IMR-90 (cell line): ENCODE data around the gene KAT6B. TPM values are rescaled to one million over a fixed set of nuclear protein-coding genes. Genes with fewer than 3 reads are reported as not detected.

Source experiments
- ATAC-seq: fragments of 200-7000 bp; cut with Tn5 transposase; 2 replicates; pipeline ENCODE4 v1.9.1; 2020; ENCODE audit warnings: low read depth, mild to moderate bottlenecking, moderate library complexity
- BruUV-seq: library from RNA; stranded (reverse); fragments of 400-500 nt; replicated peaks from 2 replicates; lab custom pipeline; 2021; lab: Mats Ljungman, UMichigan
- CTCF ChIA-PET: fragments of 300-600 bp; formaldehyde crosslinking; extraction: SDS; loops from one replicate; lab custom pipeline; 2021; ENCODE audit warnings: antibody characterized with exemption; lab: Yijun Ruan, JAX
- POLR2A ChIA-PET: fragments of 300-600 bp; sonication (Branson Sonifier 250); formaldehyde crosslinking; loops from one replicate; lab custom pipeline; 2022; ENCODE audit warnings: antibody characterized with exemption; ENCODE audit not compliant: unreplicated experiment; lab: Charles Lee
- DNase-seq: peaks from one replicate; pipeline ENCODE4 v3.0.0; 2013
- H2AFZ ChIP-seq: replicated peaks from 2 replicates; pipeline ENCODE3; 2013; ENCODE audit warnings: low read length, mild to moderate bottlenecking; ENCODE audit not compliant: poor library complexity
- H2AK5ac ChIP-seq: 2 replicates; pipeline ENCODE4 v1.6.1; 2013; ENCODE audit warnings: low read depth, low read length, inconsistent platforms
- H2AK9ac ChIP-seq: replicated peaks from 2 replicates; pipeline ENCODE3; 2013; ENCODE audit warnings: mild to moderate bottlenecking, low read depth, low read length, moderate library complexity; ENCODE audit not compliant: poor library complexity
- H2BK120ac ChIP-seq: 2 replicates; pipeline ENCODE4 v1.6.1; 2013; ENCODE audit warnings: low read depth, low read length, inconsistent platforms
- H2BK15ac ChIP-seq: 3 replicates; pipeline ENCODE4 v1.6.1; 2013; ENCODE audit warnings: low read depth, low read length, inconsistent platforms
- H2BK20ac ChIP-seq: 2 replicates; pipeline ENCODE4 v1.6.1; 2013; ENCODE audit warnings: low read depth, mild to moderate bottlenecking, inconsistent platforms, low read length, moderate library complexity
- H2BK5ac ChIP-seq: 2 replicates; pipeline ENCODE4 v1.6.1; 2013; ENCODE audit warnings: mild to moderate bottlenecking, low read depth, low read length, inconsistent platforms; ENCODE audit not compliant: poor library complexity, severe bottlenecking
- H3K14ac ChIP-seq: replicated peaks from 2 replicates; pipeline ENCODE4 v1.6.1; 2013; ENCODE audit warnings: low read depth, low read length, inconsistent platforms
- H3K18ac ChIP-seq: 2 replicates; pipeline ENCODE4 v1.6.1; 2013; ENCODE audit warnings: low read depth, low read length, control low read depth
- H3K23ac ChIP-seq: 2 replicates; pipeline ENCODE4 v1.6.1; 2013; ENCODE audit warnings: low read depth, low read length, inconsistent platforms
- H3K27ac ChIP-seq: 2 replicates; pipeline ENCODE4 v1.5.1; 2013; ENCODE audit warnings: mild to moderate bottlenecking, control low read depth, low read length; ENCODE audit not compliant: insufficient read depth
- H3K27me3 ChIP-seq: 2 replicates; pipeline ENCODE4 v1.6.1; 2013; ENCODE audit warnings: low read length; ENCODE audit not compliant: control insufficient read depth, insufficient read depth
- H3K36me3 ChIP-seq: 2 replicates; pipeline ENCODE4 v1.6.1; 2013; ENCODE audit warnings: low read length, mixed read lengths; ENCODE audit not compliant: control insufficient read depth, insufficient read depth
- H3K4ac ChIP-seq: 2 replicates; pipeline ENCODE4 v1.6.1; 2013; ENCODE audit warnings: low read depth, low read length, inconsistent platforms
- H3K4me1 ChIP-seq: 2 replicates; pipeline ENCODE4 v1.6.1; 2013; ENCODE audit warnings: low read length, mixed read lengths; ENCODE audit not compliant: control insufficient read depth, insufficient read depth
- H3K4me2 ChIP-seq: 2 replicates; pipeline ENCODE4 v1.6.1; 2013; ENCODE audit warnings: low read depth, mild to moderate bottlenecking, control low read depth, low read length, moderate library complexity
- H3K4me3 ChIP-seq: 2 replicates; pipeline ENCODE4 v1.5.1; 2013; ENCODE audit warnings: low read depth, mild to moderate bottlenecking, control low read depth, low read length, moderate library complexity; ENCODE audit not compliant: insufficient read depth
- H3K56ac ChIP-seq: 2 replicates; pipeline ENCODE4 v1.6.1; 2013; ENCODE audit warnings: low read length, inconsistent platforms; ENCODE audit not compliant: insufficient read depth; ENCODE audit errors: extremely low read depth
- H3K79me1 ChIP-seq, 2 experiments: 2 replicates each; pipeline ENCODE4 v1.6.1; 2013; ENCODE audit warnings: low read length in 2 of 2, inconsistent platforms in 1 of 2, low read depth in 1 of 2
- H3K9ac ChIP-seq: 2 replicates; pipeline ENCODE4 v1.6.1; 2013; ENCODE audit warnings: low read depth, low read length, control low read depth
- H3K9me1 ChIP-seq: 2 replicates; pipeline ENCODE4 v1.6.1; 2013; ENCODE audit warnings: low read length, inconsistent platforms; ENCODE audit not compliant: insufficient read depth
- H3K9me3 ChIP-seq: 2 replicates; pipeline ENCODE4 v1.6.1; 2013; ENCODE audit warnings: low read length; ENCODE audit not compliant: control insufficient read depth, insufficient read depth
- H4K20me1 ChIP-seq: 2 replicates; pipeline ENCODE4 v1.6.1; 2013; ENCODE audit warnings: low read length, inconsistent platforms; ENCODE audit not compliant: insufficient read depth
- H4K5ac ChIP-seq: 2 replicates; pipeline ENCODE4 v1.6.1; 2013; ENCODE audit warnings: mild to moderate bottlenecking, low read depth, low read length, control low read depth
- H4K8ac ChIP-seq, 2 experiments: 2 replicates each; pipeline ENCODE4 v1.6.1; 2013; ENCODE audit warnings: low read depth in 2 of 2, low read length in 2 of 2, control low read depth in 1 of 2, inconsistent platforms in 1 of 2
- H4K91ac ChIP-seq: 2 replicates; pipeline ENCODE4 v1.6.1; 2013; ENCODE audit warnings: low read depth, low read length, inconsistent platforms; ENCODE audit not compliant: insufficient read depth
- CEBPB ChIP-seq: IDR thresholded peaks from 2 replicates; pipeline ENCODE4 v1.6.1; 2012; ENCODE audit warnings: low read depth, low read length, improper control_type of control experiment
- MXI1 ChIP-seq: IDR thresholded peaks from 2 replicates; pipeline ENCODE4 v1.6.1; 2012; ENCODE audit warnings: low read depth, mild to moderate bottlenecking, low read length, moderate library complexity, borderline replicate concordance
- RCOR1 ChIP-seq: IDR thresholded peaks from 2 replicates; pipeline ENCODE4 v1.6.1; 2012; ENCODE audit warnings: mild to moderate bottlenecking, low read length, improper control_type of control experiment; ENCODE audit not compliant: insufficient replicate concordance
- RFX5 ChIP-seq: IDR thresholded peaks from 2 replicates; pipeline ENCODE4 v1.8.0; 2012; ENCODE audit warnings: low read depth, mild to moderate bottlenecking, low read length, moderate library complexity
- SMC3 ChIP-seq: fragments of 150-350 bp; IDR thresholded peaks from 2 replicates; pipeline ENCODE4 v1.6.1; 2016; ENCODE audit warnings: low read depth, mild to moderate bottlenecking, antibody characterized with exemption, low read length, moderate library complexity
- WGBS, 2 experiments: methylation state at CpG; one replicate each; pipeline versions ENCODE4 v1.1.5 to v1.1.7; 2013; ENCODE audit warnings: missing lambda C conversion rate in 2 of 2; ENCODE audit not compliant: insufficient read length in 1 of 2; ENCODE audit errors: extremely low coverage in 2 of 2; 5-methylcytosine and 5-hydroxymethylcytosine counted together
- dilution Hi-C: fragments of 300-500 bp; cut with HindIII; formaldehyde crosslinking; loops from one replicate; pipeline ENCODE4 v1.14.3; 2018; ENCODE audit warnings: low sequenced_read_pairs; ENCODE audit not compliant: unreplicated experiment
- in situ Hi-C: fragments of 300-500 bp; cut with MboI; formaldehyde crosslinking; loops from 3 replicates; pipeline ENCODE4 v1.14.3; 2019; ENCODE audit warnings: low sequenced_read_pairs, inconsistent platforms, mixed read lengths
- intact Hi-C: fragments of 100-400 bp; cut with micrococcal nuclease; formaldehyde crosslinking; loops from 2 replicates; pipeline ENCODE4 v1.10.0; 2022
- polyA plus RNA-seq, 3 experiments: library from polyadenylated mRNA; depleted of rRNA; stranded (reverse); fragments of >200 nt; gene quantifications; 2 replicates each; pipeline ENCODE4 v1.2.3, GENCODE V29; 2012; ENCODE audit warnings: low replicate concordance in 1 of 3
- total RNA-seq: library from RNA; depleted of rRNA; stranded (reverse); fragments of >200 nt; gene quantifications from 2 replicates; pipeline ENCODE4 v1.2.3, GENCODE V29; 2012
- TF ChIP-seq, protein P1 (sequence below): conservative IDR thresholded peaks from 2 replicates; pipeline ENCODE4 v1.5.1; 2012; ENCODE audit warnings: mild to moderate bottlenecking, low read depth, low read length, improper control_type of control experiment

The KAT6B gene
- total and polyA plus RNA-seq, 2 of the 4 experiments (the other 2 are of a cell fraction) = 8.8 to 28.1 TPM

DNA sequence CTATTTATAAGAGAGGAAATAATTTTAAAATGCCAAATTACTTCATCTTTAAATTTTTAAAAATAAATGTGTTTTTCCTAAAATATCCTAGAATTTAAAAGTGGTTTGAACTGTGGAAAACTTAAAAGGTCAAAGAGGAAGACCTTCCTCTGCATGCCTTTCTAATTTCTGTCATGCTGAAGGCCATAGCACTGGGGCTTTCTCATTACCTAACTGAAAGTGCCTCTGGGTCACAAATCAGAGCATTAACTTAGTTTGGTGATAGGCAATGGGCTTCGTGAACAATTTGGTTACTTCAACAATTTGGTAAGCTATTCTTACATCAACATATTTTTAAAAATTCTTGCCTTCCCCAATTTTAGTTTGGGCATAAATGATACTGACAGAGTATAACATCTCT, 184.8 kb downstream of the KAT6B start:
- Histone ChIP-seq H2BK120ac (no peak overlapping the region), H2AK5ac (no peak overlapping the region), H3K36me3 (peaks cover 18% of the 10 kb centered on the region; the same call in 1 of the 2 replicates), H3K9me3 (no peaks in the 10 kb centered on the region), H3K79me1 (peaks cover 5 to 32% of the 10 kb centered on the region in 2 experiments; a peak in 3 of 4 replicates), H3K9ac (no peak overlapping the region), H4K20me1 (no peaks in the 10 kb centered on the region), H2AFZ (no peak overlapping the region), H2BK5ac (no peak overlapping the region), H3K23ac (no peak overlapping the region), H4K5ac (no peak overlapping the region), H3K27me3 (no peaks in the 10 kb centered on the region), H3K9me1 (peaks cover 7% of the 10 kb centered on the region; the same call in 1 of the 2 replicates), H3K18ac (no peak overlapping the region), H4K91ac (no peak overlapping the region), H3K27ac (no peak overlapping the region), H3K4me3 (no peak overlapping the region), H4K8ac (no peak overlapping the region), H3K56ac (no peak overlapping the region), H3K4me2 (no peak overlapping the region), H2BK15ac (no peak overlapping the region), H2BK20ac (no peak overlapping the region), H3K4ac (no peak overlapping the region), H2AK9ac (no peak overlapping the region), H3K4me1 (peaks cover 2% of the 10 kb centered on the region; the same call in 1 of the 2 replicates), H3K14ac (no peak overlapping the region)
- in situ Hi-C loops (no loop called here), intact Hi-C loops (no loop called here), dilution Hi-C loops (no loop called here)
- DNase-seq (no peak), ATAC-seq (no peak)
- ChIA-PET POLR2A (no interaction called here), CTCF (no interaction called here)
- no TSS peak for BruUV-seq
- TF ChIP-seq SMC3 (no peak), RFX5 (no peak), MXI1 (no peak), RCOR1 (no peak), CEBPB (no peak)
- TF ChIP-seq, protein P1, sequence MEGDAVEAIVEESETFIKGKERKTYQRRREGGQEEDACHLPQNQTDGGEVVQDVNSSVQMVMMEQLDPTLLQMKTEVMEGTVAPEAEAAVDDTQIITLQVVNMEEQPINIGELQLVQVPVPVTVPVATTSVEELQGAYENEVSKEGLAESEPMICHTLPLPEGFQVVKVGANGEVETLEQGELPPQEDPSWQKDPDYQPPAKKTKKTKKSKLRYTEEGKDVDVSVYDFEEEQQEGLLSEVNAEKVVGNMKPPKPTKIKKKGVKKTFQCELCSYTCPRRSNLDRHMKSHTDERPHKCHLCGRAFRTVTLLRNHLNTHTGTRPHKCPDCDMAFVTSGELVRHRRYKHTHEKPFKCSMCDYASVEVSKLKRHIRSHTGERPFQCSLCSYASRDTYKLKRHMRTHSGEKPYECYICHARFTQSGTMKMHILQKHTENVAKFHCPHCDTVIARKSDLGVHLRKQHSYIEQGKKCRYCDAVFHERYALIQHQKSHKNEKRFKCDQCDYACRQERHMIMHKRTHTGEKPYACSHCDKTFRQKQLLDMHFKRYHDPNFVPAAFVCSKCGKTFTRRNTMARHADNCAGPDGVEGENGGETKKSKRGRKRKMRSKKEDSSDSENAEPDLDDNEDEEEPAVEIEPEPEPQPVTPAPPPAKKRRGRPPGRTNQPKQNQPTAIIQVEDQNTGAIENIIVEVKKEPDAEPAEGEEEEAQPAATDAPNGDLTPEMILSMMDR = no peak
- no CpG with 5 or more reads among the region's 1 CpG for WGBS, 2 experiments
